ENCODE results near the gene FASTK.

FASTK gene

DNA sequence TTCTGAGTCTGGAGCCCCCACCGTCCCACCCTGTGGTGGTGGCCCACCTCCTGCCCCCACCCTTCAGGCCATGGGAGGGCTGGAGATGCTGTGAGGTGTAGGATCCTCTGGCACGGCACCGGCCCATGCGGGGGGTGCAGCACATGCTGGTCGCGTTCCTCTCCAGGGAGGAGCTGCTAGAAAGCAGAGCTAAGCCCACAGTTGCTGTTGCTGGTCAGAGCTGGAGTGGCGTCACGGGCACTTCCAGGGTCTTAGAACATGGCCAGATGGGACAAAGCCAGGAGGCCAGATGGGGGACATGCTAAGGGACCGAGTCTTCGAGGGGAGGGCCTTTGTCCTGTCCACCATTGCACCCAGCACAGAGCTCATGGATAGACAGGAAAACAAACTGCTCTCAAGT, 27.3 kb upstream of the FASTK start:
- in situ Hi-C loops (cut with MboI; ENCODE audit: low sequenced_read_pairs, unreplicated experiment) = no loop called here
- DNase-seq (ENCODE audit: low spot score) = no peak
- TF ChIP-seq, protein P1, sequence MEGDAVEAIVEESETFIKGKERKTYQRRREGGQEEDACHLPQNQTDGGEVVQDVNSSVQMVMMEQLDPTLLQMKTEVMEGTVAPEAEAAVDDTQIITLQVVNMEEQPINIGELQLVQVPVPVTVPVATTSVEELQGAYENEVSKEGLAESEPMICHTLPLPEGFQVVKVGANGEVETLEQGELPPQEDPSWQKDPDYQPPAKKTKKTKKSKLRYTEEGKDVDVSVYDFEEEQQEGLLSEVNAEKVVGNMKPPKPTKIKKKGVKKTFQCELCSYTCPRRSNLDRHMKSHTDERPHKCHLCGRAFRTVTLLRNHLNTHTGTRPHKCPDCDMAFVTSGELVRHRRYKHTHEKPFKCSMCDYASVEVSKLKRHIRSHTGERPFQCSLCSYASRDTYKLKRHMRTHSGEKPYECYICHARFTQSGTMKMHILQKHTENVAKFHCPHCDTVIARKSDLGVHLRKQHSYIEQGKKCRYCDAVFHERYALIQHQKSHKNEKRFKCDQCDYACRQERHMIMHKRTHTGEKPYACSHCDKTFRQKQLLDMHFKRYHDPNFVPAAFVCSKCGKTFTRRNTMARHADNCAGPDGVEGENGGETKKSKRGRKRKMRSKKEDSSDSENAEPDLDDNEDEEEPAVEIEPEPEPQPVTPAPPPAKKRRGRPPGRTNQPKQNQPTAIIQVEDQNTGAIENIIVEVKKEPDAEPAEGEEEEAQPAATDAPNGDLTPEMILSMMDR (IDR thresholded peaks at IDR 0.05; ENCODE audit: borderline replicate concordance, control extremely low read depth, extremely low read depth, insufficient read depth, missing control alignments) = no peak

DNA sequence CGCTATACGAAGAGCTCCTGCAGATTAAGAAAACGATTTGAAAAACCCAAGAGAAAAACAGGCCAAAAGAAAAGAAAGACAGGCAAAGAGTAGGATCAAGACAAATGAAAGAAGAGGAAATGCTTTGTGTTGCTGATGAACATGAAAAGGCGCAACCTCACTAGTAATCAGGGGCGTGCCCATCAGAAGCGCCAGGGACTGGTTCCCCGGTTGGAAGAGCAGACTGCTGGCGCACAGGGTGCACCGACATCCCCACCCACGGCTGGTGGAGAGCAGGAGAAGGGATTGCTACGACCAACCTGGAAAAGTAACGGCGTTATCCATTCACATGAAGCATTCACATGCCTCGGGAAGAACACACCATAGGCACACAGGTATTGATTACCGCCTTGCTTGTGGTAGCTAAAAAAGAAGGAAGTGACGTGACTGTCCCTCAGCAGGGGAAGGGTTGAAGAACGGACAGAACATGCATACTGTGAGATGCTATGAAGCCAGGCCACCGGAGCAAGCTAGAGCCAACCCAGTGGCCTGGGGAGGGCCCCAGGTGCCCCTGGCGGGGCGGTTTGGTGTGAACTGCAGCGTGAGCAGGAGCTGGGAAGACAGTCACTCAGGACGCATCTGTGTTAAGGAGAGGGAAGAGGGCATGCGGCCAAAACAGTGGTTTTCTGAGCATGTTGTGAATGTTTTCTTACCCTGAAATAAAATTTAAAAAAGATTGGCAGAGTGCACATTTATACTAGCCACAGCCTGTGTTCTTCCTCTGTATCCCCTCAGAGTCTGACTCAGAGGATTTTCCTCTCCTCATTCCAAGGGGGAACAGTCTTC, 24.0 kb upstream of the FASTK start:
- in situ Hi-C loops (cut with MboI; ENCODE audit: low sequenced_read_pairs, unreplicated experiment) = no loop called here
- DNase-seq (ENCODE audit: low spot score) = no peak
- TF ChIP-seq, protein P1 (IDR thresholded peaks at IDR 0.05; ENCODE audit: borderline replicate concordance, control extremely low read depth, extremely low read depth, insufficient read depth, missing control alignments) = no peak

DNA sequence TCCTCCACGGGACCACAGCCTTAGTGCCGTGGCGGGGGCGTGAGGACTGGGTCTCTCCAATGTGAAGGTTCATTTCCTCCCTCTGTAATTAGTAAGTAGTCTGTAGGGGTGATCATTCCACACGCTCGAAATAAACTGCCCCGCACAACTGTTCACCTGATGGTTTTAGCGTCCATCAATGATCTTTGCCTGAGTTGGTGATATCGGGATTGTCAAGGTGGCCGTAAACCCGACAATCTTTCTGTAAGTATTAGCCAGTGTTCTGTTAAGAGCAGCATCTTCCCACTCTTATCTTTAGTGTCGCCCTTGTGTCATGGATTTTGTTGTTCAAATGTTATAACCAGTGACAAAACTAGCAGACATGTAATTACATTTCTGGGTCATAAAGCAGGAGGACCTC, 23.4 kb upstream of the FASTK start:
- DNase-seq (ENCODE audit: low spot score) = no peak
- in situ Hi-C loops (cut with MboI; ENCODE audit: low sequenced_read_pairs, unreplicated experiment) = no loop called here

DNA sequence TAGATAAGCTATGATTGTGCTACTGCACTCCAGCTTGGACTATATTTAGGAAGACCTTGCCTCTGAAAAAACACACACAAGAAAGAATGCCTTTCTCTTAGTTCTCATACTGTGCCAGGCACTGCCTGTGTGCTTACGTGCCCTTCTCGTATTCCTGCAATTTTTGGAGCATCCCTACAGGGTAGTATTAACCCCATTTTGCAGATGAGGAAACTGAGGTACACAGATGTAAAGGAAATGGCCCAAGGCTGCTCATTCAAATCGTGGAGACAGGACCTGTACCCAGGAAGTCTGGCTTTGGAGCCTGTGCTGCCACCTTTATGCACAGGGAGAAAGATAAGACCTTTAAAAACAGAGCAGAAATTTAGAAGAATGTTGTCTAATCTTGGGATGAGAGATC, 22.4 kb upstream of the FASTK start:
- TF ChIP-seq, protein P1 (IDR thresholded peaks at IDR 0.05; ENCODE audit: borderline replicate concordance, control extremely low read depth, extremely low read depth, insufficient read depth, missing control alignments) = no peak
- no peak for DNase-seq (ENCODE audit: low spot score)
- in situ Hi-C loops (cut with MboI; ENCODE audit: low sequenced_read_pairs, unreplicated experiment) = no loop called here

More for the DNA sequence above, 23.4 kb upstream of the FASTK start:
- TF ChIP-seq, protein P1 (IDR thresholded peaks at IDR 0.05; ENCODE audit: borderline replicate concordance, control extremely low read depth, extremely low read depth, insufficient read depth, missing control alignments) = no peak

DNA sequence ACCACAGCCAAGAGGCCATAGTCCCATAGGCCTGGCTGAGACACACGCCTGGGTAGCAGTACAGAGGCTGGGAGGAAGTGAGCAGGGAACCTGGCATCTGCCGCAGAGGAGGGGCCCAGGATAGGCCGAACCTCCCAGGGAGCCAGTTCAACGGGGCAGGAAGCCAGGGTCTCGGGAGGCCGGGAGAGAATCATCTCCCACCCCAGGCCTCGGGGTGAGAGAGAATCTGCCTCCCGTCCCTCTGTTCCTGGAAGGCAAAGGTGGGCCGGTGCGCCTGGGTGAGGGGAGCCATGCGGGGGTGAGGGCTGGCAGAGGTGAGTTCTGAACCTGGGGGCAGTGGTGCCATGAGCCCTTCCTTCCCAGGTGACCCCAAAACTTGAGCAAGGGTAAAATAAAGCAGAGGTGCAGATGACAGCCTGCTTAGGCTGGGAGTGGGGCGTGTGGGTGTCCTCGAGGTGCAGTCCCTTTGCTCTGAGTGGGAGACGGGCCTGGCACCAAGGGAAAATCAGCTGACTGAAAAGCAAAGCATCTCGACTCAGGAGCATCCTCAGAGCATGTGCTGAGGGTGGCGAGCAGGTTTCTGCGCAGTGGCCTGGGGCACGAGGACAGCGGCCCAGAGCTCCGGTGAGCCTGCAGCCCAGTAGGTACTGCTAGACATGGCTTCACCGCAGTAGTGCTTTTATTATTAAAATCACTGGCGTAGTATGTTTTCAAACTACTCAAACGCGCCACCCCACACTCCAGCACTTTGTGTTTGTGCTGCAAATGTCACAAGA, 21.2 kb upstream of the FASTK start:
- in situ Hi-C loops (cut with MboI; ENCODE audit: low sequenced_read_pairs, unreplicated experiment) = no loop called here

DNA sequence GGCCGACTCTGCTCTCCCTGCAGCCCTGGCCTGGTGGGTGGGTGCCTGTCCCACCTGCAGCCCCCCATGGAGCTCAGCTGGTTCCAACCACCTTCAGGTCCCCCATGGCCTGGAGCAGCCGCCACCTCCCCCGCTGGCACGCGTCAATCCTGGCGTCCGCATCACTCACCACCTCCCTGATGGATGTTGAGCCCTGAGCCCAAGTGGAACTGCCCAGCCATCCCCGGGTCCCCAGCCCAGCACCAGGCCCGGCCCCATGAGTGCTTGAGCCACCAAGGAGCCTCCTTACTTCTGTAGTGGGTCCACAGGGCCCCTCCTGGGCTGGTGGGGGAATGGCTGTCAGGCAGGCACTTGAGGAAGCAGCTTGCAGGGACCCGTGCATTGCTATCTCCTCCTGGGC, 20.3 kb upstream of the FASTK start:
- TF ChIP-seq, protein P1 (IDR thresholded peaks at IDR 0.05; ENCODE audit: borderline replicate concordance, control extremely low read depth, extremely low read depth, insufficient read depth, missing control alignments) = no peak
- no peak for DNase-seq (ENCODE audit: low spot score)
- in situ Hi-C loops (cut with MboI; ENCODE audit: low sequenced_read_pairs, unreplicated experiment) = no loop called here

More for the DNA sequence above, 21.2 kb upstream of the FASTK start:
- no peak for DNase-seq (ENCODE audit: low spot score)
- TF ChIP-seq, protein P1 (IDR thresholded peaks at IDR 0.05; ENCODE audit: borderline replicate concordance, control extremely low read depth, extremely low read depth, insufficient read depth, missing control alignments) = no peak

Data from GM13976 (cell line).